GM12872 (cell line): ENCODE results near the gene MAP3K20.

Experiments
- CTCF ChIP-seq: IDR thresholded peaks from 3 replicates; pipeline ENCODE4 v1.5.1; 2011; ENCODE audit warnings: low read depth, mild to moderate bottlenecking, low read length, moderate library complexity; ENCODE audit not compliant: insufficient read depth

MAP3K20 gene

GRCh38 chr2:173299764-173300163, 224.1 kb downstream of the MAP3K20 start:
- no peak for TF ChIP-seq CTCF

GRCh38 chr2:173300458-173300857, 224.8 kb downstream of the MAP3K20 start:
- no peak for TF ChIP-seq CTCF

DNA sequence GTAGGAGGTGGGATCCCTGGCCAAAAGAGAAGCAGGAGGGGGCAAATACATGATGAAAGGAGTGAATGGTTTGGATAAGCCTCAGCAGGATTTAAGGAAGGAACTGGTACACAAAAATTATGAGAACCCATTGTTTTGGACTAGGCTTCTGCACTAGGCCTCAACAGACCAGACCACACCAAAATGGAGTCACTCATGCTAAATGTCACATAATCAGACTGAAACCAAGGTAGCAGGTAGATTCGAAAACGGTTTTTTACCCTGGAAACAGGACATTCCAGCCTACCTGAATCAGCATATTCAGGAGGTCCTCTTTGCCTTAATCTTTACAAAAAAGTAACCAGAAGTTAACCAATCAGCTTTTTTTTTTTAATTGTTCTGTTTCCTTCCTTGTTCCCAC, 229.7 kb downstream of the MAP3K20 start:
- no peak for TF ChIP-seq CTCF

DNA sequence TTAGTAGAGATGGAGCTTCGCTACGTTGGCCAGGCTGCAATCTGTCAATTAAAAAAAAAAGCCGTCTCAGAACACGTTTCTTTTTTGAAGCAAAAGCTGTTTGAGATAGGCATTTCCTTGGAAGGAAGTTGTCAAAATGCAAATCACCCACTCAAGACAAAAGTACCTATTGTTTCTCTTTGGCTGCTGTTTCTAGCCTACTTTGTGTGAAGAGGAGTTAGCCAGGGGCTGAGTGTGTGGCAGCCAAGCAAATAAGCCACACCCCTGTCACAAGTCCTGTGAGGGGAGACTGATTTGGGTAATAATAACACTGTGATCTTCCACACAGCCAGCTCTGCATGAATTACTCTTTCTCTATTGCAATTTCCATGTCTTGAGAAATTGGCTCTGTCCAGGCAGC, 231.6 kb downstream of the MAP3K20 start:
- no peak for TF ChIP-seq CTCF

GRCh38 chr2:173311844-173312606, 236.4 kb downstream of the MAP3K20 start:
- no peak for TF ChIP-seq CTCF
